Camera-type eye (tissue), 1 donor: Measurements from ENCODE around the gene MPZL1. TPM values are rescaled to one million over a fixed set of nuclear protein-coding genes. Genes with fewer than 3 reads are reported as not detected.

Source experiments
- total RNA-seq: library from RNA; depleted of rRNA; stranded (reverse); fragments of >200 nt; gene quantifications from one replicate; pipeline ENCODE4 v1.2.3, GENCODE V29; 2014

Gene MPZL1
- total RNA-seq = 114 TPM

GRCh38 chr1:167721617-167722151 is at the start of gene MPZL1:
Gene MPZL1, plus strand, starts transcription at chr1:167721982. Its CDS starts 170 bp downstream, at chr1:167722152.

Other genes starting within 250 kb of the MPZL1 start
- 0.77 TPM for gene CD247, start 203.5 kb upstream of the MPZL1 start, total RNA-seq
- gene CREG1, start 168.2 kb upstream of the MPZL1 start, total RNA-seq = 75.8 TPM
- gene RCSD1, start 91.8 kb upstream of the MPZL1 start, total RNA-seq = 10.9 TPM
- gene ADCY10, start 192.2 kb downstream of the MPZL1 start, total RNA-seq = 0.49 TPM
- gene DCAF6, start 214.7 kb downstream of the MPZL1 start, total RNA-seq = 73.7 TPM
- gene MPC2, start 215.1 kb downstream of the MPZL1 start, total RNA-seq = 29.9 TPM